ENCODE results near the gene CHRNA1.

- no peak for TF ChIP-seq CTCF (IDR thresholded peaks at IDR 0.05)
- TF ChIP-seq POLR2A (IDR thresholded peaks at IDR 0.05), result no peak
Observed at GRCh38 chr2:174792309-174793025, 28.2 kb upstream of the CHRNA1 start.
